Skeletal muscle tissue (tissue), 4 donors: ENCODE results near the gene CALD1. TPM values are rescaled to one million over a fixed set of nuclear protein-coding genes. Genes with fewer than 3 reads are reported as not detected.
"Not testable (repeated sequence)": the region's sequence is repeated elsewhere in the genome, so short reads cannot be mapped to it uniquely, and the experiment has no call there.

Experiments
- H3K27ac ChIP-seq: one replicate; pipeline ENCODE4 v1.7.0; 2013; ENCODE audit warnings: mild to moderate bottlenecking, low read depth, low read length, inconsistent platforms
- H3K27me3 ChIP-seq, 3 donors: one replicate each; pipeline ENCODE4 v1.7.0; 2013; ENCODE audit warnings: low read length in 3 of 3; ENCODE audit not compliant: control insufficient read depth in 3 of 3, insufficient read depth in 3 of 3
- H3K36me3 ChIP-seq, 3 donors: one replicate each; pipeline ENCODE4 v1.7.0; 2013; ENCODE audit warnings: low read length in 3 of 3; ENCODE audit not compliant: control insufficient read depth in 3 of 3, insufficient read depth in 3 of 3
- H3K4me1 ChIP-seq, 3 donors: one replicate each; pipeline ENCODE4 v1.7.0; 2013; ENCODE audit warnings: low read length in 3 of 3, mild to moderate bottlenecking in 3 of 3; ENCODE audit not compliant: control insufficient read depth in 3 of 3, insufficient read depth in 3 of 3
- H3K4me3 ChIP-seq, 3 donors: one replicate each; pipeline ENCODE4 v1.7.0; 2013; ENCODE audit warnings: low read length in 3 of 3
- H3K9ac ChIP-seq, 3 donors: one replicate each; pipeline ENCODE4 v1.7.0; 2013; ENCODE audit warnings: low read length in 3 of 3, mild to moderate bottlenecking in 3 of 3, moderate library complexity in 2 of 3, low read depth in 1 of 3
- H3K9me3 ChIP-seq, 3 donors: one replicate each; pipeline ENCODE4 v1.7.0; 2013; ENCODE audit warnings: low read length in 3 of 3; ENCODE audit not compliant: control insufficient read depth in 3 of 3
- total RNA-seq: library from RNA; depleted of rRNA; stranded (reverse); fragments of >200 nt; gene quantifications from one replicate; pipeline ENCODE4 v1.2.3, GENCODE V29; 2014
- donor health status: Osteomylitis.

Gene CALD1
- total RNA-seq, 1 donor from 2014 or later = 89.8 TPM

DNA sequence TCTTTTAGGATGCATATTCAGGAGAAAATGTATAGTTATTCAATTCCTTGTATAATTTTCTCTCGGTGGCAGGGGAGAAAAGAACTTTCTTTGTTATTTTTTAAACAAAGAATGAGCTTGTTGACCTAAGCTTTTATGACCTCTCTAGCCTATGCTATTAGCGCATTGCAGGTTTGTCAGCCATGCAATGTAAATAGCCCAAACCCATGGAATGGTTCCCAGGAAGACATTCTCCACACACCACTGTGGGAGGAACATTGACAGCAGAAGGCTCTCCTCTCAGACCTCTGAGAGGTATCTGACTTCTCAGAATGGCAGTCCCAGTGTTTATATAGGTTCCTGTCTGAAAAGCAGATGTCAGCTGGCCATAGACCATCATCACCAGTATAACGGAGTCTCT lies 187.3 kb downstream of the CALD1 start:
- Histone ChIP-seq H3K9me3 (no peaks in the 10 kb centered on the region), H3K27me3 (no peaks in the 10 kb centered on the region), H3K4me3 (no peak overlapping the region), H3K4me1 (no peaks in the 10 kb centered on the region), H3K27ac (no peak overlapping the region), H3K9ac (no peak overlapping the region), H3K36me3 (peaks cover 0 to 19% (median 0%) of the 10 kb centered on the region in 3 donors)

DNA sequence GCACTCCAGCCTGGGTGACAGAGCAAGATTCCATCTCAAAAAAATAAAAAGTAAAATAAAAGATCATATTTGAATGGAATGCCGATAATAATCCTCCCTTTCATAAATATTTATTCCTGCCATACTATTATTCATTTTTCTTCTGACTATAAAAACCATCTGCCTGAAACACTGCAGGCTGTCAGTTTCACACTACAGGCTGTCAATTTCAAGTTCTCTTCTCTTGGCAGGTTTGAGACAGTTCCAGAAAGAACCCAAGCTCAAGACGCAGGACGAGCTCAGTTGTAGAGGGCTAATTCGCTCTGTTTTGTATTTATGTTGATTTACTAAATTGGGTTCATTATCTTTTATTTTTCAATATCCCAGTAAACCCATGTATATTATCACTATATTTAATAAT lies 188.7 kb downstream of the CALD1 start:
- H3K27me3 ChIP-seq = no peaks in the 10 kb centered on the region
- no peak overlapping the region for H3K27ac ChIP-seq
- no peak overlapping the region for H3K9ac ChIP-seq
- H3K9me3 ChIP-seq = no peaks in the 10 kb centered on the region
- H3K4me1 ChIP-seq = no peaks in the 10 kb centered on the region
- peaks cover 0 to 19% (median 0%) of the 10 kb centered on the region in 3 donors for H3K36me3 ChIP-seq
- H3K4me3 ChIP-seq = no peak overlapping the region

GRCh38 chr7:134981645-134982044 lies 202.2 kb downstream of the CALD1 start:
- not testable (repeated sequence) for H3K9me3 ChIP-seq, H3K27ac ChIP-seq, H3K4me1 ChIP-seq, H3K9ac ChIP-seq, H3K36me3 ChIP-seq, H3K27me3 ChIP-seq, H3K4me3 ChIP-seq

- H3K9ac ChIP-seq = peak overlapping the region; percentile 81 to 87 (median 85)
- peaks cover 4 to 7% (median 5%) of the 10 kb centered on the region in 3 donors for H3K4me1 ChIP-seq
- no peaks in the 10 kb centered on the region for H3K27me3 ChIP-seq
- H3K36me3 ChIP-seq = peaks cover 0 to 2% (median 2%) of the 10 kb centered on the region in 3 donors
- H3K4me3 ChIP-seq = peak overlapping the region; percentile 86 to 92 (median 92)
- H3K27ac ChIP-seq = peak overlapping the region; percentile 89
- no peaks in the 10 kb centered on the region for H3K9me3 ChIP-seq
Observed at GRCh38 chr7:134985894-134986362, 206.5 kb downstream of the CALD1 start.

- Histone ChIP-seq H3K9ac (peak within 1 kb of the TSS; percentile 81 to 87 (median 85)), H3K4me3 (peak within 1 kb of the TSS; percentile 86 to 92 (median 92)), H3K4me1 (peaks cover 4 to 7% (median 5%) of the 10 kb centered on the region in 3 donors), H3K27ac (peak within 1 kb of the TSS; percentile 89), H3K27me3 (no peaks in the 10 kb centered on the region), H3K9me3 (no peaks in the 10 kb centered on the region), H3K36me3 (peaks cover 0 to 2% (median 2%) of the 10 kb centered on the region in 3 donors)
Observed at GRCh38 chr7:134986363-134987251, 207.2 kb downstream of the CALD1 start, which contains the start of gene AGBL3. TSS of gene AGBL3 (plus strand) at chr7:134986508. CDS start at chr7:134987934, 1,426 bp downstream.

- H3K4me1 ChIP-seq = peaks cover 14 to 16% (median 15%) of the 10 kb centered on the region in 3 donors
- H3K36me3 ChIP-seq = peaks cover 0 to 2% (median 2%) of the 10 kb centered on the region in 3 donors
- H3K9me3 ChIP-seq = no peaks in the 10 kb centered on the region
- H3K27me3 ChIP-seq = no peaks in the 10 kb centered on the region
- no peak overlapping the region for H3K4me3 ChIP-seq
- no peak overlapping the region for H3K27ac ChIP-seq
- H3K9ac ChIP-seq = no peak overlapping the region
Observed at GRCh38 chr7:134988161-134988560, 208.7 kb downstream of the CALD1 start.

DNA sequence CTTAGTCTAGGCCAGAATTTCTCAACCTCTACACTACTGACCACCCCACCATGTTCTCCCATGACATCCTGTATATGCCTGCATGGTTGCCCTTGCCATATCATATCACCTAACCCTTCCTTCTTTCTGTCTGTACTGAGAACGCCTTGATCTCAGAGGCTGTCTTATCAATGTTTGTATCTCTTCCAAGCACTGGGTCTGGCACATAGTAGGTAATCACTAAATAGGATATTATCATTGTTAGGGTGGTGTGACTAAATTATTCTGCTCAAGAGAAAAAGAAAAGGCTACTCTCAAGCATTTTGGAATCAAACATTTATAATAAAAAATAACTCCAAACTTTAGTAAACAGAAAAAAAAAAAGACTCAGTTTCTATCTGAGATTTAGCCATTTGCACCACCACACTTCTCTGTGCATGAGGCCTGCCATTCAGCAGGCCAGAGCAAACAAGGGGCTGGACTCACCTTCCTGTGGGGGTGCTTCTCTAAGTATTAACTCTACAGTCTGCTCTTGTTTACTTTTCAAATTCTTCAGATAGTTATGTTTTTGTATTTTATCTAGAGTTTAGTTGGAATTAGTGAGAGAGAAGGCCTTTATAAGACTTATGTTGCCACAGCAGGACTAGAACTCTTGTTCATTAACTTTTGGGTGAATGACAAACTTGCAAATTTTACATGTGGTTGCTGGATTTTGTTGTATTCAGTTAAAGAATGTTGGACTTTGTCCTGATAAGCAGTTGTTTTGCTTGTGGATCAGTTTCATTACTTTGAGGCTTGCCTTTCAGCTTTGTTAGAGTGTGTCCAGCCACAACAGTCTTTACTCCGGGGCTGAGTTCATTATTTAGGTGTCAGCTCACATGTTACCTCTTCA lies 212.3 kb downstream of the CALD1 start:
- no peaks in the 10 kb centered on the region for H3K27me3 ChIP-seq

DNA sequence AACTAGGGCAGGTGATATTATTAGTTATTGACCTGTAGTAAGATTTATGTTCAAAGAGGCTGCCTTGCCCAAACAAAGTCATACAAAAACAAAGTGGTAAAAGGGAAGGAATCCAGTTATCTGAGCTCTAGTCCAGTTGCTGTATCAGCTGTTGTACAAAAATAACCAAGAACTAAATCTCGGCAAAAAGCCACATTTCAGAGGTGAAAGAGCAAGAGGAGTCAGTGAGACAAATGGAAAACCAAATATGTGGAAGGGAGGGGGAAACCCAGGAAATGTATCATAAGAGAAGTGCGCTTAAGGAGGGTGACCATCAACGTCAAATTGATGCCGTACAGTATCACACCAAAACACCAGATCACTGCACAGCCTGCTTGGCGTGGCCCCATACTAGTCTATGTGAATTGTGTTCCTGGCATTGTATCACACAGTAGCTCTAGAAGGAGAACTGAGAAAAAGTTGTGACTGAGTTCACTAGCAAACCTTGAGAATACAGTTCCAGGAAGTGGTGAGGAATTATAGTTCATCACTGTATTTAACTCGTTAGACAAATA lies 213.3 kb downstream of the CALD1 start:
- H3K27me3 ChIP-seq = no peaks in the 10 kb centered on the region
- H3K4me3 ChIP-seq = peak overlapping the region; percentile 1 to 20 (median 15)
- no peak overlapping the region for H3K9ac ChIP-seq
- peaks cover 0 to 14% (median 9%) of the 10 kb centered on the region in 3 donors for H3K36me3 ChIP-seq
- H3K27ac ChIP-seq = peak overlapping the region; percentile 34
- H3K4me1 ChIP-seq = peaks cover 7 to 11% (median 10%) of the 10 kb centered on the region in 3 donors
- H3K9me3 ChIP-seq = no peaks in the 10 kb centered on the region

More for the DNA sequence above, 212.3 kb downstream of the CALD1 start:
- Histone ChIP-seq H3K27ac (peak overlapping the region; percentile 34), H3K4me1 (peaks cover 10 to 11% (median 11%) of the 10 kb centered on the region in 3 donors), H3K36me3 (peaks cover 0 to 9% (median 8%) of the 10 kb centered on the region in 3 donors), H3K4me3 (no peak overlapping the region), H3K9me3 (no peaks in the 10 kb centered on the region), H3K9ac (no peak overlapping the region)

GRCh38 chr7:134993877-134994456 lies 214.5 kb downstream of the CALD1 start:
- no peaks in the 10 kb centered on the region for H3K27me3 ChIP-seq
- H3K27ac ChIP-seq = no peak overlapping the region
- peaks cover 7 to 11% (median 10%) of the 10 kb centered on the region in 3 donors for H3K4me1 ChIP-seq
- H3K4me3 ChIP-seq = no peak overlapping the region
- no peak overlapping the region for H3K9ac ChIP-seq
- no peaks in the 10 kb centered on the region for H3K9me3 ChIP-seq
- peaks cover 0 to 14% (median 9%) of the 10 kb centered on the region in 3 donors for H3K36me3 ChIP-seq
